NCI-H446 (cell line): ENCODE data around the gene RXRA.

ENCODE experiments used
- DNase-seq, 2 experiments: peaks; one replicate each; lab custom pipeline; 2025; lab: John Stamatoyannopoulos, UW

RXRA gene

GRCh38 chr9:134433909-134434882 lies 107.9 kb downstream of the RXRA start:
- no peak for DNase-seq

GRCh38 chr9:134434894-134435506 lies 108.7 kb downstream of the RXRA start:
- DNase-seq: peak; percentile 87 to 95

GRCh38 chr9:134435550-134436378 lies 109.5 kb downstream of the RXRA start:
- DNase-seq: no peak

- no peak for DNase-seq
These were observed 110.1 kb downstream of the RXRA start for GRCh38 chr9:134436379-134436762.

DNA sequence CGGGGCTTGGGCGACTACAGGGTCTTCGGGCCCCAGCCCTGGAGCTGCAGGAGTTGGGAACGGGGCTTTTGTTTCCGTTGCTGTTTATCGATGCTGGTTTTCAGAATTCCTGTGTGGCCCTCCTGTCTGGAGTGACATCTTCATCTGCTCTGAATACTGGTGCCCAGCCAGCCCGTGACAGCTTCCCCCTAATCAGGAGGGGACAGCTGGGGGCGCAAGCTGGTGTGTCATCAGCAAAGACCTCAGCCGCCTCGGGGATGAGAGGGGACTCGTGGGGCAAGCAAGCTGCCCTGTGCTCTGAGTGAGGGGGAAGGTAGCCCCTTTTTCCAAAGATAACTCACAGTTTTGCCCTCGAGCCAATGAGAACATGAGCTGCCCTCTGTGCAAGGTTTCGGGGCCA lies 110.7 kb downstream of the RXRA start:
- no peak for DNase-seq

- DNase-seq: no peak
These were observed 111.3 kb downstream of the RXRA start for GRCh38 chr9:134437403-134438194.

DNA sequence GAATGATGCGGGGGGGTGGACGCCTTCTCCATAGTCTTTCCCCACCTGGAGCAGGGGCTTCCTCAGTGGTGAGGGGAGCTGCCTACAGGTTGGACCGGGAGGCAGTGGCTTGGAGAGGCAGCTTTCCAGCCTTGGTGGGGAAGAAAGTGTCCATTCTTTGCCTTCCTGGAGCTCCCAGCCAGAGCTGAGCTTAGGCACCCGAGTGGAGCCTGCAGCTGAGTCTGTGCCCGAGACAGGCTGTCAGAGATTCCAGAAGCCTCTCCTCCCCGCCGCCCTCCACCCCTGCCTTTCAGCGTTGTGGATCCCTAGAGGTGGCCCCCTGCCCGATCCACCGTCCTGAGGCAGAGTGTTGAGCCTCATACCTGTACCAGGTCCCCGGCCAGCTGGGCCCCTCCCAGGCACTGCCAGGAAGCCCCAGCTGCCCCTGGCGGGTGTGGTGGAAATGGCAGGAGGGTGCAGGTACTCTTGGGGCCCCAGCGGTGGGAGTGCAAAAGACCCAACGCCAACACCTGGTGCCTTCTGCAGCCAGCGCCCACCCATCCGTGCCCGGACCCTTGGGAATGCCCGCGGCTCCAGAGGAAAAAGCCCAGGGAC lies 112.0 kb downstream of the RXRA start:
- DNase-seq: no peak

DNA sequence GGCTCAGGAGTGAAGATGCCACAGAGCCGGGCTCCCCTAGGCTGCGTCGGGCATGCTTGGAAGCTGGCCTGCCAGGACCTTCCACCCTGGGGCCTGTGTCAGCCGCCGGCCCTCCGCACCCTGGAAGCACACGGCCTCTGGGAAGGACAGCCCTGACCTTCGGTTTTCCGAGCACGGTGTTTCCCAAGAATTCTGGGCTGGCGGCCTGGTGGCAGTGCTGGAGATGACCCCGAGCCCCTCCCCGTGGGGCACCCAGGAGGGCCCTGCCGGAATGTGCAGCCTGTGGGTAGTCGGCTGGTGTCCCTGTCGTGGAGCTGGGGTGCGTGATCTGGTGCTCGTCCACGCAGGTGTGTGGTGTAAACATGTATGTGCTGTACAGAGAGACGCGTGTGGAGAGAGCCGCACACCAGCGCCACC lies 113.1 kb downstream of the RXRA start:
- no peak for DNase-seq

DNA sequence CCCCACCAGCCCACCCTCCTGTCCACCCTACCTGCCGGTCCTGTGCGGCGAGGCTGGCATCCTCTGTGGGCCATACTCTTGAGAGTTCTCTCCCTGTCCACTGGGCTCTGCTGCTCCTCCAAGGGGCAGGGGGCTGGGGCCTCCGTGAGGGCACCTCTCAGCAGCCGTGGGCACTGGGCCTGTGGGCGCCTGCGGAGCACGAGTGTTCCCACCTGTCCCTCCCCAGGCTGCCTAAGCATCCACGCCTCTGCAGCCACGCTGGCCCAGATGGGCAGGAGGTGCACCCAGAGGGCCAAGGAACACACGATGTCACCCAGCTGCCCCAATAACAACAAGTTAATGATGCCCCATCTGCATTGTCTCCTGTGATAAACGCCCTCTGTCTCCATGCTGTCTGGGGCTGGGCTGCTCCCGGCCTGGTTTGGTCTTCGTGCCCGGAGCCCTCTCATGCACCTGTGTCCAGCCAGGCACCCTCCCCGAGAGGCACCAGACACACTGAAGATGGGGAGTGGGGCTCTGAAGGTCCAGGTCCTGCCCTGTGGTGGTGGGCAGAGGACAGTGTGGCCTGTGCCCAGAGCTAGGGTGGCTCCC lies 114.5 kb downstream of the RXRA start:
- no peak for DNase-seq

- DNase-seq: no peak
These were observed 115.2 kb downstream of the RXRA start for GRCh38 chr9:134441227-134442084.

GRCh38 chr9:134442085-134442474 lies 115.8 kb downstream of the RXRA start:
- DNase-seq: no peak

DNA sequence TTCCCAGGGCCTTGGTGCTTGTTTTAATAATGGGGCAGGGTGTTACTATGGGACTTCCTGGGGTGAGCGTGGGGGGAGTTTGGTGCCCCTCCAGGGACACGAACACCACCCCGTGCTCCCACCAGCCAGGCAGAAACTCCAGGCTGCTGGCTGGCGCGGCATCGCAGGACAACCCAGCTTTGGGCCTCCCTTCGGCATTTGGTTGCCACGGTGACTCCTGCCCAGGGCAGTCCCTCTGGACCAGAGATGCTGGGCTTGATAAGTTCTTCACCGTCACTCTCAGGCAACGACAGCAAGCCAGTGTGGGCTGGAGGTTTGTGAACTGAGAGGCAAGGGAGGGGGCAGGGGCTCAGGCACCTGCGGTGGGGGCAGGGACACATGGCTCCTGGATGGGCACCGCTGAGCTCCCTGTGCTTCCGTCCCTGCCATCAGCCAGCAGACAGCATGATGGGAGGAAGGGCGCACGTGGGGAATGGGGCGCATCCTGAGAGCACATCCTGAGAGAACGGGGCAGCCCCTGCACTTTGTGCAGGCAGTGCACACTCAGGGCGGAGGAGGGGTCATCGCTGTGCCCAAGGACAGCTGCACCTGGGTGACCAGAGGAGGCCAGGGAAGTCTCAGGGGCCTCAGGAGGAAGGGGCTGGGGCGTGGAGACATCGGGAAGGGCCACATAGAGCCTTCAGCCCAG lies 116.4 kb downstream of the RXRA start:
- DNase-seq: no peak

DNA sequence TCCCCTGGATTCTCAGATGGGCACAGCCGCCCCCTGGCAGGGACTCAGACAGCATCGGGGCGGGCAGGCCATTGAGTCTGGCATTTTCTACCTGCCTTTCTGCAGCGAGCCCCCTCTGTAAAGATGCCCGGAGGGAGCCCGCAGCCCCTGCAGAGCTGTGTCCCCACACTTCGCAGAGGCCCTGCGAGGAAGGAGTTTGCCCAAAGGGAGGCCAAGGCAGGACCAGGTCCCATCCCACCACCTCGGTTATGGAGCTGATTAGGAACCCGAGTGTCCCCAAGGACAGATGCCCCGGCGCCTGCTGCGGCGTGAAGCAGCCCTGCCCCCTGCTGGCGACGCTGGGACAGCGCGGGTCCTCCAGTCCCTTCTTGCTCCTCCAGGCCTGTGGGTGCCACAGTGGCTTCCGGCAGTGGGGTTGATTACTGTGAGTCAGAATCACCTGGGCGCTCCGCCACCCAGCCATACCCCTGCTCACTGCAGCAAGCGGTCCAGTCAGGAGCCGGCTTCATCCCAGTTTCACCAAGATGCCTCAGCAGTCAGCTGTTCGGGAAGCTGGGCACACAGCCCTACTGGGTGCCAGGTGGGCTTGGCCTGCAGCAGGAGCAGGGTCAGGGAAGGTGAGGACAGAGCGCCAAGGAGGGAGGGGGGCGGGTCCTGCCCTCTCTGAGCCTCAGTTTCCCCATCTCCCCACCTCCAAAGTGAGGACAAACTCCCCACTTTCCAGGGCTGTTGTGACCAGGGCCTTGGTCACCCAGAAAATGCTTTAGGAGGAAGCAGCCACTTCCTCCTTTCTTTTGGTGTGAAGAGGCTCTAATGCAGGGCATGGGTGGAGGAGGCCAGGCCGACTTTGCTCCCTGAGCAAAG lies 117.2 kb downstream of the RXRA start:
- DNase-seq: peak; percentile 30 to 64

- DNase-seq: no peak
These were observed 117.7 kb downstream of the RXRA start for GRCh38 chr9:134444038-134444315.

GRCh38 chr9:134445000-134445399 lies 118.7 kb downstream of the RXRA start:
- no peak for DNase-seq

GRCh38 chr9:134449180-134449916 lies 123.1 kb downstream of the RXRA start:
- DNase-seq: peak in 1 of 2 experiments; percentile 82

GRCh38 chr9:134451700-134452458 lies 125.6 kb downstream of the RXRA start:
- no peak for DNase-seq
